HG02798 (cell line): ENCODE data around the gene MYBBP1A.
A peak's percentile ranks its signal among the peaks of the same experiment; 100 is the strongest.

Source experiments
- ATAC-seq: cut with Tn5 transposase; IDR thresholded peaks from one replicate; pipeline ENCODE4 v1.9.1; 2021; ENCODE audit warnings: mild to moderate bottlenecking; ENCODE audit not compliant: unreplicated experiment, poor library complexity

Gene MYBBP1A

DNA sequence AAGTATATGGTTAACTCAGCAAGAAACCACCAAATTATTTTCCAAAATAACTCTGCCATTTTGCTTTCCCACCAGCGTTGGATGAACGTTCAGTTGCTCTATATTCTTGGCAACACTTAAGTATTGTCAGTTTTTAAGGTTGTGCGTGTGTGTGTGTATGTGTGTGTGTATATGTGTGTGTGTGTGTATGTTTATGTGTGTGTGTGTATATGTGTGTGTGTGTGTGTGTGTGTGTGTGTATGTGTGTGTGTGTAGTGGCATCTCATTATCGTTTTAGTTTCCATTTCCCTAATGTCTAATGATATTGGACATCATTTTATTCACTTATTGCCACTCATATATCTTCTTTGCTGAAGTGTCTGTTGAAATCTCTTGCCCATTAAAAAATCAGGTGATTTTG lies 17.9 kb upstream of the MYBBP1A start:
- no peak for ATAC-seq

DNA sequence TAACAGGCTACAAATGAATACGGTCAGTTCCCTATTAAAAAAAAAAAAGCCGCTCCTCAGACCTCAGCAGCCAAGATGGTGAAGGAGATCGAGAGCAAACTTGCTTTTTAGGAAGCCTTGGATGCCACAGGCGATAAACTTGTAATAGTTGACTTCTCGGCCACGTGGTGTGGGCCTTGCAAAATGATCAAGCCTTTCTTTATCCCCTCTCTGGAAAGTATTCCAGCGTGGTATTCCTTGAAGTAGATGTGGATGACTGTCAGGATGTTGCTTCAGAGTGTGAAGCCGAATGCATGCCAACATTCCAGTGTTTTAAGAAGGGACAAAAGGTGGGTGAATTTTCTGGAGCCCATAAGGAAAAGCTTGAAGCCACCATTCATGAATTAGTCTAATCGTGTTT lies 16.9 kb upstream of the MYBBP1A start:
- no peak for ATAC-seq

DNA sequence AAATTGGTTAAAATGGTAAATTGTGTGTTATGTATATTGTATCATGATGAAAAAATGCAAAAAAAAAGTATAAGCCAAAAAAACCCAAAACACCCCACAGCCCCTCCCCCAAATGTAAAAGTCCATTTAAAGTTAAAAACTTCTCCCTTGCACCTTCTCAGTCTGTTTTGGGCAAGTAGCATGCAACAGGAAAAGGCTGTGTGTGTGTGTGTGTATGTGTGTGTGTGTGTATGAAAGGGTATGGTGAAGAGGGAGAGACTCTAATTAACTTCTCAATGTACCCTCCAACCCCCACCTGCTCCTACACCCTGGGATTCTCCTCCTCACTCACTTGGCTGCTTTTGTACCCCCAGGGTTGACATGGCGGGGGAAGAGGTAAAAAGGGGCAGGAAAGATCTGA lies 14.4 kb upstream of the MYBBP1A start:
- no peak for ATAC-seq

DNA sequence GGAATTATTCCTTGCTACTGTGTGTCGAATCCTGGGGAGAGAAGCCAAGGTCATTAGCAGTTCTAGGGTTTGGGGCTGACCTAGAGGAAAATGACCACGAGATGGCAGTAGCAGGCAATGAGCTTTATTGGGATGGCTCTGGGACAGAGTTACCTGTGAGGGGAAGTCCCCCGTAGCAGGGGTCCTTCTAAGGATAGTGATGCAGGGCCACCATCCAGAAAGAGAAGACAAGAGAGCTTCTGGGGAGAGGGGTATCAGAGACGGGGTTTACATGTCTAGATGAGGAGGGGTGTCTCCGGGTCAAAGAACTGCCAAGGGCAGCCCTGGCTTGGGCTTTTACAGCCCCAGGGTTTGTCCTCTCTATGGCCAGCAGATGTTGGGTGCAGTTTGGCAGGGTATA lies 11.6 kb upstream of the MYBBP1A start:
- ATAC-seq = no peak

DNA sequence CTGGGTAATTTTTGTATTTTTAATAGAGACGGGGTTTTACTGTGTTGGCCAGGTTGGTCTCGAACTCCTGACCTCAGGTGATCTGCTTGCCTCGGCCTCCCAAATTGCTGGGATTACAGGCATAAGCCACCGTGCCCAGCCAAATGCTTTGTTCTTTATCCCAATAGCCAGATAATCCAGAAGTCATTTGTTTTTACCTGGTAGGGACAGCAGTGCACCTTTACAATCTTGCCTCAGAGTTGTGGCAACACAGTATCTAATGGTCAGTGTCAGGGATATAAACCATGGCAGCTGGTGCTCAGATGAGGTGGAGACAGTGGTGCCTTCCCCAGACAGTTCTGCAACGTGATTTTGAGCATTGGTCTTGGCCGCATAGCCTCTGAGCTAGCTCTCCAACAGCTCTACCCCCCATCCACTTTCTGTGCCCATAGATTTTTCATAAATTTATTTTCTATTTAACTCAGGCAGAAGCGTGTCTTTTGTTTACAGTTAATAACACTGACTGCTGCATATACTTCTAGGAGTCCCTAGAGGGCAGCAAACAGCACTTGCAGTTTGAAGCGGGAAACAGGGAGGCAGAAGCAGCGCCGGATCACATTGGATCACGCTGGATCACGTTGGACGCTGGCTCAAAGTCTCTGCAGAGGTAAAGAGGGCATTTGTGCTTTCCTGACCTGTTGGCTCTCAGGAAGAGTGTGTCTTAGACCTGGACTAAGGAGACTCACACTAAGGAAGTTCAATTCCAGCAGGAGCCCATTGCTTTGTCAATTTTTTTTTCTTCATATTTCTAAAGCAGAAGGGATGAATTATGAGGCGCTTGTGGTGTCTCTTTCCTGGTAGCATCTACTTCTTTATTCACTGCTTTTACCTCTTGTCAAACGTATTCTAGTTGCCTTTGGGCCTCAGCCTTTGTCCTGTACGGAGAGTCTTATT lies 10.3 kb upstream of the MYBBP1A start:
- ATAC-seq = peak; percentile 39

DNA sequence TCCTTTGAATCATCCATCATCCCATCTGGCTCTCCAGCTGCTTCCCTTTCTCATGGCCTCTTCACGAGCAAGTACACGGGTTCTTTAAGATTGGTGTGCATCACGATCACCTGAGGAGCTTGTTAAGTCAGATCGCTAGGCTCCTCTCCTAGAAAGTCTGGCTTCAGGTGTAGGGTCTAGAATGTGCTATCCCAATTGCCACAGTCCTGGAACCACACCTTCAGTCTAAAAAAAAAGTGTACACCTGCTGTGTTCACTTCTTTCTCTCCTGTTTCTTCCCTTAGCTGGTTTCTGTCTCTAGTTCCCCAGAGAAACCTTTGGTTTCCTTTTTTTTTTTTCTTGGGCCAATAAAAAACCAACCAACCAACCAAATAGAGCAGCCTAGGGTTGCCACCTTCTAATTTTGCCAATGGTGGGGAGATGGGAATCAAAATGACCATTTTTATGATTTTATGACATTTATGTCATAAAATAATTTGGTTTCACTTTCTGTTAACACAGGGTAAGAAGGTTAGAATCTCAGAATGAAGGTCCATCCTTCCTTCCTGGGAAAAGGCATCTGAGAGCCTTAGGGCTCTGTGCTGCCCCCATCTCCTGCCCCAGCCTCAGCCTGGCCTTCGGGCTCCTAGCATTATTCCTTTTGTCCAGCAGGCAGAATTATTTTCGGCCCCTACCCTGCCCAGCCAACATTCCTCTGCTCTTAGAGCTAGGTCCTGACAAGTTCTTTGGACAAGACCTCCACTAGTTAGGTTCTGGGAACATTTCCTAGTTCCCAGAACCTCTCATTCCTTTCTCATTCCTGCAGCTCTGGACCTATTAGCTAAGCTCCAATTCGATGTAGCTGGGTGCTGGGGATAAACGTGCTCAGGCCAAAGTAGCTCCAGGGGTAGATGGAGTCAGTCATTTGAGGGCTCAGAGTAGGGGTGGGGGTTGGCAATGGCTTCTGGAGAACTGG lies 7.1 kb upstream of the MYBBP1A start:
- ATAC-seq = no peak

DNA sequence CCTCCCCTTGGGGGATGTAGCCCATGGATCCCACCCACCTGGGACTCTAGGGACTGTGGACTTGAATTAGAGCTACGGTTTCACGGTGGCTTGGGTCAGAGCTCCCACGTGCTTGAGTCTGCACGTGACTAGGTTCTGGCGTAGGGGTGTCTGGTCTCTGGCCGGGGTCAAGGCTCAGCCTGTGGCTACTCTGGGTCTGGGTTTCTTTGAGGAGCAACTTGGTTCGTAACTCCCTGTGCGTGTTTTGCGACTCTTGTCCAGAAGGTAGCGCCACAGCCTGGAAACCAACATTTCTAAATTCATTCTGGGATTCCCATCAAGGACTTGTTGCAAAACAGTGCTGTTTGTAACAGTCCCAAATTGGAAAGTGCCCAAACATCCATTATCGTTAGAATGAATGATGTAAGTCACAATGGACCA lies 5.7 kb upstream of the MYBBP1A start:
- no peak for ATAC-seq

DNA sequence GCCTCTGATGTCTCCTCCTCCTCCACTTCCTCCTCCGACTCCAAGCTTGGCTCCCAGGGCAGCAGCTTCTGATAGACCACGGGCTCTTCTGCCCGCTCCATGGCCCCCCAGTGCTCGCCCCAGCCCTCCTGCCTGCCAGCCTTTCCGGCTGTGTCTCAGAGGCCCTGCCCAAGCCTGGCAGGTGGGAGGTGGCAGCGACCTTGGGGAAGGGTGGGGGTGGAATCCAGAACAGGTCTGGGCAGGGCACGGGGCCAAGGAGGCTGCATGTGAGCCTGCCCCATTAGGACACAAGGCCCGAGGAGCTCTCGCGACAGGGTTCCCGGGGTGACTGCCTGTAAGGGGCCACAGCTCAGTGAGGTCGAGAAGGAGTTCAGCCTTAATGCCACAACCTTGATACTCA lies 5.2 kb upstream of the MYBBP1A start, which contains the start of gene GGT6:
Gene GGT6, minus strand, starts transcription at position 157 of the 400 bp plus-strand sequence. Its CDS starts 56 bp downstream, at position 101.
- ATAC-seq = no peak

DNA sequence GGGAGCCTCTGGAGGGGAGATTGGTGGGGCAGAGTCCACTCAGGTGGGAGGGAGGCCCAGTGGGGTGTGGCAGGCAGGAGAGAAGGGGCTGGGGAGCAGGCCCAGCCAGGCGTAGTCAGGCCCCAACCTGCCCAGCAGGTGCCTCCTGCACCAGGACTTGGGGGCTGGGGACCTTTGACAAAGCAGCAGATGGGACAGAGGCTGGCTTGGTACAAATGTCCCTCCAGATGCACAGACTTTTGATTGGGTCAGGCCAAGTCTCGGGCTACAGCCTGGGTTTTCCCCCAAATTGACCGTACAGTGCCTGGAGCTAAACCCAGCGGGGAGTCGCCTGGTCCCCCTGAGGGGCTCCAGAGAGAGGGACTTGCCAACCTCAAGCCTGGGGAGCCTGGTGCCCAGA lies 4.8 kb upstream of the MYBBP1A start:
- no peak for ATAC-seq

DNA sequence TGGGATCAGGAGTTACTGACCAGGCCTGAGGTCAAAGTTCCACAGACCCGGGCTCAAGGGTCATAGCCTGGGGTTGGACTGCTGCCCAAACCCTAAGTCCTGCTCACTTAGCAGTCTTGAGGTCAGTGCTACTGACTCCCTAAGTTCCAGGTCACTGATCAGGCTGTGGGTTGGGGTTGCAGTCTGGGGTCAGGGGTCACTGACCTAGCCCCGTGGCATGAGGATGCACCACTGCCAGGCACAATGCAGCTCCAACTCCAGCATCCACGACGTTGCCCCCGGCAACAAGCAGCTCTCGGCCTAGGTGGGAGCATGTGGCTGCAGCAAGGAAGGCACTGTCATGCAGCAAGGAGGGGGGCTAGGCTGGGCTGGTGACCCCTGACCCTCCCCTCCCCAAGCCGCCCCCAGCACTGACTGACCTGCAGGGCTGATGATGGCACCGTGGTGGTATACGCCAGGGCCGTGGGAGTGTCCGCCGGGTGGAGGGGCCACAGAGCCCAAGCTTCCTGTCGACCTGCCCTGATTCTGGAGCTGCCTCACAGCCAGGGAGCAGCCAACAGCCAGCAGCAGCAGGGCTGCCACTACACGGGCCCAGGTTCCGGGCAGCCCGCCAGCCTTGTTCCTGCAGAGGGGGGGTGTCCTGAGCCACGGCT lies 4.1 kb upstream of the MYBBP1A start:
- ATAC-seq = no peak

DNA sequence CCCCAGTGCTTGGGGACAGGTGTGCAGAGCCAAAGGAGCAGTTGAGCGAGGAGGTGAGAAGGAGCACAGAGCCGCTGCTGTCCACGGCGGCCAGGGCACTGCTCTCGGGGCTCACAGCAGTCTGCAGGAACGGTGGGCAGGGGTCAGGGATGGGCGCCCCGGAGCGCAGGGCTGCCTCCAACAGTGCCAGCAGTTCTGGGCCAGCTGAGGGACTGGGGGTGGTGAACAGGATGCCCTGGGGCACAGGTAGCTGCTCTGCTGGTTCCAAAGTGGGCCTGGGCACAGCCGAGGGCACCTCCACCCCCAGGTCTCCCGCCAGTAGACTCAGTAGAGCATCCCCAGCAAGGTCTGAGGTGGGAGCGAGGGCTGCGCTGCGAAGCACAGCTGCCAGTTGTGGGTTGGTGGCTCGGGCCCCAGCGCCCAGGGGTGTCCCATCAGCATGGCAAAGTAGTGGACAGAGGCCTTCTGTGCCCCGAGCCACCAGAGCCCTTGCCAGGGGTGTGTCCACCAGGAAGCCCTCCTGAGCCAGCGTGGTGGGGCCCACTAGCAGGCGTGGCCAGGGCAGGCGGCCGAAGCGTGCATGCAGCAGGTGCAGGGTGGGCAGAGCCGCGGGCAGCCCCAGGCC lies 3.3 kb upstream of the MYBBP1A start:
- ATAC-seq = no peak

DNA sequence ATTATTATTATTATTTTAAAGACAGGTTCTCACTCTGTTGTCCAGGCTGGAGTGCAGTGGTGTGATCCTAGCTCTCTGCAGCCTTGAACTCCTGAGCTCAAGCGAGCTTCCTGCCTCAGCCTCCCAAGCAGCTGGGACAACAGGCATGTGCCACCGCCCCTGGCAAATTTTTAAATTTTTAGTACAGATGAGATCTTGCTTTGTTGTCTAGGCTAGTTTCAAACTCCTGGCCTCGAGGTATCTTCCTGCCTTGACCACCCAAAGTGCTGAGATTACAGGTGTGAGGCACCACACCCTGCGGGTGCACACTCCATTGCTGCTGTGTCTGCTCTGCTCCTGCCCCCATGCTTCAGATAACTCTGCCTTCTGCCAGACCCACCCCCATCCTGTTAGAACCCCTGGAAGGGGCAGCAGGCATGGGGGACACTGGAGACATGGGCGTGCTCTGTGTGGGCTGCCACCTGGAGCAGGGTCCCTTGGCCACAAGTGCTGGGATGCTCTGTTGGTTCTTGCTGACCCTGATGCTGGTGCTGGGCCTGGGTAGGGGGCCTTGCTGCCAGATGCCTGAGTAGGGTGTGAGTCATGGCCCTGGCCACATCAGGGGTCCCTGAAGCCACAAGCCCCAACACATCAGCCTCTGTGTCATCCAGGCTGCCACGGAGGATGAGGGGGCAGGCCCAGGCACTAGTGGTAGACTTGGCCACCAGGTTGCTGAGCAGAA lies 2.6 kb upstream of the MYBBP1A start:
- no peak for ATAC-seq

DNA sequence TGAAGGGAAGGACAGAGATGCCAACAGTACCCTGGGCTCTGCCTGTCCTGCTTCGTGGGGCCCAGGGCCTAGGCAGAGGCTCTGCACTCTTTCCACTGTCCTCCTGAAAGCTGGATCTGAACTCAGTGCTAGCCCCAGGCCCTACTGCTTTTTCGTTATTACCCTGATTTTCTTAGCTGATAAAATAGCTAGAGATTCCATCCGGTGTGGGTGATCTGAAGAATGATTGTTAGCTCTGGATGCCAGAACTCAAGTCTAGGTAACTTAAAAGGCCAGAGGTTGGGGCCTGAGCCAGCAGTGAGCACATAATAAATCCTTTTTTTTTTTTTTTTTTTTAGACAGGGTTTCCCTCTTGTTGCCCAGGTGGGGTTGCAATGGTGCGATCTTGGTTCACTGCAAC lies 1.8 kb upstream of the MYBBP1A start:
- ATAC-seq = no peak

DNA sequence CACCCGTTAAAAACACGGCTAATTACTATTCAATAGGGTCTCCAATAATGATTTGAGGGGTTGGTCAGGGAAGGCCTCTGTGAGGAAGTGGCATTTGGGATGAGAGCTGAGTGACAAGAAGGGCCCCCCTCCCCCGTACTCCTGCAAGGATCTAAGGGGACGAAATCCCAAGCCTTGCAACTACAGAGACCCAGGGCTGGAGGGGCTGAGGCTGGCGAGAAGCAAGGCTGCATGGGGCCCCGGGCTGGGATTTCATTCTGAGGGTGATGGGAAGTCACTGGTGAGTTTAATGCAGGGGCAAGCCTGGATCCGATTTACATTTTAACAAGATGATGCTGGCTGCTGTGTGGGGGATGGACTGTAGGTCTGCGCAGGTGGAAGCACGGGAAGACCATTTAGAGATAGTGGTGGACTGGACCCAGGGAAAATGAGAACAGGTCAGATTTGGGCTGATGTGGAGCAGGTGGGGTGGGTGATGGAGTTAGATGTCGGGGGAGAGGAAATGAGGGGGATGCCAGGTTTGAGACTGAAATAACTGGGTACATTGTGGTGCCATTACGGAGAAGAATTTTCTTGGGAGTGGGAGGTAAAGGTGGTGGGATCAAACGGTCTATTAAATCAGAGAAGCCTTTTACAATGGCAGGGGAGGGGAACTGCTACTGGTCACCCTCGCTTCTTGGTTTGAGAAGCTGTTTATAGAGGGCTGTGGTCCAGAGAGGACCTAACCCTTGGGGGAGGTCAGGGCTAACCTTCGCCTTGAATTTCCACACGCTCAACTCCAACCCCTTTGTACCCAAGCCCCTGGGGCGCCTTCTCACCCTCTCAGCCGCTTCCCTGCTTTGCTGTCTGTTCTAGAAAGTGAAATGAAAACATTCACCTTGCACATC lies 932 bp upstream of the MYBBP1A start:
- ATAC-seq = no peak

DNA sequence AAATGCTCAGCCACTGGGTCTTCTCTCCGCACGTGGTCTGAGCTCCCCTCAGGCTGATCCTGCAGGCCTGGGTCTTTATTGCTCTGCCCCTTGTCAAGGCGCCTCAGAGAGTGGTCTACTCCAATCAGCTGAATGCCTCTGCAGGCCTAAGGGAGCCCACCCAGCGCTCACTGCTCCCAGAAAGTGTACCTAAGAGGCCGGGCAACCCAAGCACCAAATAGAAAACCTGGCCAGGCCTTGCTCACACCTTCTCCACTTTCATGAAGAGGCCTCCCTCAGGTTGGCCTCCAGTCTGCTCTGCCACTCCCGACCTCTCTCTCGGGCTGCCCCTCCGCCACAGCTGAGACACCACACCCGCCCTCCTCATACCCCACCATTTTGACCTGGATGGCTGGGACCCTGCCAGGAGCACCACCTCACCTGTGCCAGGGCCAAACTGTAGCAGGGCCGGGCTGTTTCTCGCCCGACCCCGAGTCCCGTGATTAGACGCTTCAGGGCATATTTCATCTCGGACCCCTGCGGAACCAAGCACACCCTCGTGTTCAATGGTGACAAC lies 665 bp downstream of the MYBBP1A start:
- no peak for ATAC-seq

DNA sequence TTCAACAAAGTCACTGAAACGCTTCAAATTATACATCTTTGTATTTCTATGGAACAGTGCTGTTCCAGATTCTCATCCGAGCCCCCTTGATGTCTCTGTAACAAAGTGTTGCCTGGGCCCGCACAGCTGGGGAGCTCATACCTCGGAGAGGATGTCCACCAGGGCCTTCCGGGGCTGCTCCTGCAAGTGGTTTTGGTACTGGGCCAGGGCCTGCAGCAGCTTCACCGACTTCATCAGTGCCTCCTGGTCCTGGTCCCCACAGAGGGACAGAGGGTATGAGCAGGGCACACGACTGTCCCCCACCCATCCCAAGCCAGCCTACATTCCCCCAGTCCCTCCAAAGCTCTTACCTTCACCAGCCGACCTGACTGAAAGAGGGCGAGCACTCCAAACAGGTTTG lies 1.5 kb downstream of the MYBBP1A start:
- ATAC-seq = no peak

DNA sequence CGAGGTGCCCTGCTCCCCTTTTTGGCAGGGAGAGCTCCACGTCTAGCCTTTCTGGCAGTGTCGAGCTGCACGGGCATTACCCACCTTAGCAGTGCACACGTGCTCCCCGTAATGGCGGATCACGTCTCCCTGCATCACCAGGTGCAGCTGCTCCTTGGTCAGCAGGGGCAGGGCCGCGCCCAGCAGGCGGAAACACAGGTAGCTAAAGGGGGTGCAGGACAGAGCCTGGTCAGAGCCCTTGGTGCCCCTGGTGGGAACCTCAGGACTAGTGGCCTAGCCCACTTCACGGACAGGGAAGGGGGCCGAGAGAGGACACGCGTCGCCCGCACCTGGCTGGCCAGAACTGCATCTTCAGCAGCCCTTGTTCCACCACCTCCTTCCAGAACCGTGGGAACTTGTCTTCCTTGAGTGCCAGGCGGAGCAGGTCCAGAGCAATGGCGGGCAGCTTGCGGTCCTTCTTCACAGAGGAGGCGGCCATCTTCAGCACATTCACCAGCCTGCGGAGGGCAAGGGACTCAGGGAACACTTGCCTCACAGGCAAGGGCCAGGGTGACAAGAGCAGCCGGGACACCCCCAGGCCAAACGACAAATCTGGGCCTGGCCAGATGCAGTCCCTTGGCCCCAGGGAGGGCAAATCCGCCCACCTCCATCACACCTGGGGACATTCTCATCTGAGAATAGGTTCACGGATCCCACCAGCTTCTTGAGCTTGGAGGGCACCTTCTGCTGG lies 3.2 kb downstream of the MYBBP1A start:
- ATAC-seq = no peak

DNA sequence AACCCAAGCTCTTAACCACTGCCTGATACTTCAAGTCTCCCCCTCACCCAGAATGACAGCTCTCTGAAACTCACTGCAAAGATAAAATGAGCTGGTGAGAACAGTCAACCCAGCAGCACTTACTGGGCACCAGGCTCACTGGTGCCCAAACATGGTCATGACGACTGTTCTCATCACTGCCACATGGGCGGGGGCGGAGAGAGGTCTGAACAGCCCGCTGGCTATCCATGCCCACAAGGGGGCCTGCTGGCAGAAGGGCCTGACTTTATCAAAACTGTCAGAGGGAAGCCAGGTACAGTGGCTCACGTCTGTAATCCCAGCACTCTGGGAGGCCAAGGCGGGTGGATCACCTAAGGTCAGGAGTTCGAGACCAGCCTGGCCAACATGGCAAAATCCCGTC lies 4.0 kb downstream of the MYBBP1A start:
- ATAC-seq = no peak
